ENCODE results near the gene RPL3.
A peak's percentile ranks its signal among the peaks of the same experiment; 100 is the strongest.

RPL3 gene

GRCh38 chr22:39306456-39307361 lies 12.7 kb downstream of the RPL3 start:
- no peaks in the 10 kb centered on the region for H3K9me3 ChIP-seq
- H3K36me3 ChIP-seq = peaks cover 4 to 7% (median 5%) of the 10 kb centered on the region in 3 donors
- no peak overlapping the region for H3K4me3 ChIP-seq
- intact Hi-C loops (cut with DNase I; ENCODE audit: low total_unique reads) = no loop called here
- no peak for TF ChIP-seq CTCF (IDR thresholded peaks at IDR 0.05)
- peaks cover 0 to 24% (median 12%) of the 10 kb centered on the region in 4 donors for H3K4me1 ChIP-seq
- H3K27ac ChIP-seq = no peak overlapping the region
- H3K27me3 ChIP-seq = no peaks in the 10 kb centered on the region
- DNase-seq = peak in 1 of 2 donors; percentile 54

GRCh38 chr22:39303892-39304671 lies 15.3 kb downstream of the RPL3 start:
- no peaks in the 10 kb centered on the region for H3K36me3 ChIP-seq
- intact Hi-C loops (cut with DNase I; ENCODE audit: low total_unique reads) = no loop called here

GRCh38 chr22:39303358-39303757 lies 16.1 kb downstream of the RPL3 start:
- H3K27me3 ChIP-seq = no peaks in the 10 kb centered on the region
- intact Hi-C loops (cut with DNase I; ENCODE audit: low total_unique reads) = no loop called here
- H3K9me3 ChIP-seq = no peaks in the 10 kb centered on the region
- H3K4me1 ChIP-seq = peaks cover 0 to 30% (median 22%) of the 10 kb centered on the region in 4 donors
- TF ChIP-seq CTCF (IDR thresholded peaks at IDR 0.05) = no peak
- H3K36me3 ChIP-seq = no peaks in the 10 kb centered on the region
- no peak for DNase-seq
- H3K4me3 ChIP-seq = no peak overlapping the region
- H3K27ac ChIP-seq = no peak overlapping the region

More at GRCh38 chr22:39303892-39304671, 15.3 kb downstream of the RPL3 start:
- no peak for TF ChIP-seq CTCF (IDR thresholded peaks at IDR 0.05)
- Histone ChIP-seq H3K4me1 (peaks cover 0 to 31% (median 26%) of the 10 kb centered on the region in 4 donors), H3K27ac (no peak overlapping the region), H3K27me3 (no peaks in the 10 kb centered on the region), H3K9me3 (no peaks in the 10 kb centered on the region), H3K4me3 (no peak overlapping the region)
- DNase-seq = no peak

- intact Hi-C loops (cut with DNase I; ENCODE audit: low total_unique reads) = no loop called here
- Histone ChIP-seq H3K27ac (no peak overlapping the region), H3K9me3 (no peaks in the 10 kb centered on the region), H3K4me3 (no peak overlapping the region), H3K36me3 (no peaks in the 10 kb centered on the region), H3K27me3 (no peaks in the 10 kb centered on the region), H3K4me1 (peaks cover under 1 to 34% (median 26%) of the 10 kb centered on the region in 4 donors)
- no peak for DNase-seq
- TF ChIP-seq CTCF (IDR thresholded peaks at IDR 0.05) = no peak
These were observed 16.9 kb downstream of the RPL3 start for GRCh38 chr22:39302431-39302960.

- Histone ChIP-seq H3K4me1 (peaks cover 4 to 40% (median 32%) of the 10 kb centered on the region in 4 donors), H3K27ac (no peak overlapping the region), H3K9me3 (no peaks in the 10 kb centered on the region), H3K4me3 (no peak overlapping the region), H3K27me3 (no peaks in the 10 kb centered on the region), H3K36me3 (no peaks in the 10 kb centered on the region)
- TF ChIP-seq CTCF (IDR thresholded peaks at IDR 0.05) = no peak
- intact Hi-C loops (cut with DNase I; ENCODE audit: low total_unique reads) = no loop called here
- DNase-seq = no peak
These were observed 17.5 kb downstream of the RPL3 start for GRCh38 chr22:39301926-39302325.
